VCaP (cell line): ENCODE results near the gene SDK2.

Source experiments
- H3K27ac ChIP-seq: fragments of 450-650 bp; 2 replicates; pipeline ENCODE4 v1.5.1; 2017
- TF ChIP-seq, protein P1 (sequence below): fragments of 450-650 bp; conservative IDR thresholded peaks from 2 replicates; pipeline ENCODE4 v1.5.1; 2017; ENCODE audit warnings: mild to moderate bottlenecking, moderate library complexity

Gene SDK2

DNA sequence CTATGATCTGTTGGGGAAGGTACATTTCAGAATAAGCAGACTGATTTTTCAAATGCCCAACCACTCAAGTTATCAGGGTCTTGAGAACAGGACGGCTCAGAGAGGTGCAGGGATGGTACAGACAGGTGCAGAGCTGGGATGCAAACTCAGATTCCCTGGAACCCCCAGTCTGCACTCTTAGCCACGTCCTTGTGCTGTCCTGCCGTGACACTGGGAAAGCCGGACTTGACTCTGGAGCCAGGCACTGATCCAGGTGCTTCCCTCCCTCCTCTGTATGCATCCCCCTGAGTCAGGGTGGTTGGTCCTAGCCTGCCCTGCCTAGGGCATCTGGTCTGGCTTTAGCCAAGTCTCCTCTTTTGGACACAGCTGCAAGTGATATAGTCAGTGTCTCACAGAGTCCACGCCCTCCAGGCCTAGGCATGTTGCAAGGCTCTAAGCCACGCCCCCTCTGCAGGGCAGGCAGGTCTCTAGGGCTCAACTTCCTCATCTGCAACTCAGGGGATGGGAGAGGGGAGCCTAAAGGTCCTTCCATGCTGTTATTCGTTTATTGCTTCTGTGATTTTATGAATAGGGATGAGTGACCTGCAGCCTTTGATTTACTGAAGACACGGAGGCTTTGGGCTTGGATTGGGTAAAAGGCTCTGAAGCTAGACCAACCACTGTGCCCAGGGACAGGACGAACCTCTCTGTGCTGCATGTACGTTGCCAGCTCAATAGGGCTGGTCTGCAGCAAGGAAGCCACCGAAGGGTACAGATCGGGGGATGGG, 97.3 kb downstream of the SDK2 start:
- TF ChIP-seq, protein P1, sequence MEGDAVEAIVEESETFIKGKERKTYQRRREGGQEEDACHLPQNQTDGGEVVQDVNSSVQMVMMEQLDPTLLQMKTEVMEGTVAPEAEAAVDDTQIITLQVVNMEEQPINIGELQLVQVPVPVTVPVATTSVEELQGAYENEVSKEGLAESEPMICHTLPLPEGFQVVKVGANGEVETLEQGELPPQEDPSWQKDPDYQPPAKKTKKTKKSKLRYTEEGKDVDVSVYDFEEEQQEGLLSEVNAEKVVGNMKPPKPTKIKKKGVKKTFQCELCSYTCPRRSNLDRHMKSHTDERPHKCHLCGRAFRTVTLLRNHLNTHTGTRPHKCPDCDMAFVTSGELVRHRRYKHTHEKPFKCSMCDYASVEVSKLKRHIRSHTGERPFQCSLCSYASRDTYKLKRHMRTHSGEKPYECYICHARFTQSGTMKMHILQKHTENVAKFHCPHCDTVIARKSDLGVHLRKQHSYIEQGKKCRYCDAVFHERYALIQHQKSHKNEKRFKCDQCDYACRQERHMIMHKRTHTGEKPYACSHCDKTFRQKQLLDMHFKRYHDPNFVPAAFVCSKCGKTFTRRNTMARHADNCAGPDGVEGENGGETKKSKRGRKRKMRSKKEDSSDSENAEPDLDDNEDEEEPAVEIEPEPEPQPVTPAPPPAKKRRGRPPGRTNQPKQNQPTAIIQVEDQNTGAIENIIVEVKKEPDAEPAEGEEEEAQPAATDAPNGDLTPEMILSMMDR: no peak
- H3K27ac ChIP-seq: no peak overlapping the region

DNA sequence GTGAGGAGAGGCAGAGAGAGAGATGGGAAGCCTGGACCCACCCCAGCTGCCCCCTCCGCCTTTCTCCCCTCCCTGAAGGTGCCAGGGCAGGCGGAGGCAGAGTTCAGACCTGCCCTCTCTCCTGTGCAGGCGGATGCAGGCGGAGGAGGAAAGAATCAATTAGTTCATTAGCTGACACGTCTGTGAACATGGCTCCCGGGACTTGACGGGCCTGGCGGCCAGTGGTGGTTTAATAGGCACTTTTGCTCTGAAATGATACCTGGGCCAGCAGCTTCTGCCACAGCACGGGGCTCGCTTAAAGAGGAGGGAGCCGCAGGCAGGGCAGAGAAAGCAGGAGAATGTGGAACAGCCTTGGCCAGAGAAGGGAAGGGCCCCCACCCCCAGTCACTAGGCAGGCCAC, 98.1 kb downstream of the SDK2 start:
- no peak overlapping the region for H3K27ac ChIP-seq
- TF ChIP-seq, protein P1: no peak

DNA sequence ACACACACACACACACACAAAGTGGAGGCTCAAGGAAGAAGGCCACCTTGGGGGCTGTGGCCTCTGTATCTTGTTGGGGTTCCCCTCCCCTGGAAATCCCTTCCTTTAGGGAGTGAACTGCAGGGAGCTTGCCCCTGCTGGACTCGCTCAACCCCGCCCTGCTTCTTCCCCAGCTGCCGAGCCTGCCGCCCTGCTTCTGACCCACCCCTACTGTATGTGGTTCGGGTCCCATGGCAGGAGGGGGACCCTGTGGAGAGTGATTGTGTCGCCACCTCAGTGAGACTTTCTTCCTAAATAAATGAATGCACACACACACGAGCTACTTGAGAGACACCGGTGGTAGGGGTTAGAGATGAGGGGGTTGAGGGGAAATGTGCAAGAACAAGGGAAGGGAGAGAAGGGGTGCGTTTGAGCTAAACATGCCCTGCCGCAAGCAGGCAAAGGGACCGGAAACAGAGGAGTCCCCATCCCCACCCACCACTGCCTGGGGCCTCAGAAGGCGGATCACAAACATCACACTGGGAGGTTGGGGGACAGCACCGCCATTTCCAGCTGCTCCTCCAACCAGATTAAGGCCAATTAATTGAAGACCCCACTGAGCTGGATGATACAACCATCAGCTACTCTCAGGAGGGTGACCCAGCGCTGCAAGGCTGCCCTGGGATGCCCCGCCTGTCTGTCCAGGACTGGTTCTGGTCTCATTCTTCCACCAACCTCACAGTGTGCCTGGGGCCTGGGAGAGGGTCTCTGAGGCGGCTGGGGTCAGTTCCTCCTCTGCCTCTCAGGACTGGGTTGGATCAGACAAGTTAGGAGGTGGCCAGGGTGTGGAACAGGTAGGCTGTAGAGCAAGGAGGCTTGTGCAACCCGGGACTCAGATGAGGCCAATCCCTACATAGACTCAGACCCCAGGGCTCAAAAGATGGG, 98.9 kb downstream of the SDK2 start:
- TF ChIP-seq, protein P1: no peak
- no peak overlapping the region for H3K27ac ChIP-seq

DNA sequence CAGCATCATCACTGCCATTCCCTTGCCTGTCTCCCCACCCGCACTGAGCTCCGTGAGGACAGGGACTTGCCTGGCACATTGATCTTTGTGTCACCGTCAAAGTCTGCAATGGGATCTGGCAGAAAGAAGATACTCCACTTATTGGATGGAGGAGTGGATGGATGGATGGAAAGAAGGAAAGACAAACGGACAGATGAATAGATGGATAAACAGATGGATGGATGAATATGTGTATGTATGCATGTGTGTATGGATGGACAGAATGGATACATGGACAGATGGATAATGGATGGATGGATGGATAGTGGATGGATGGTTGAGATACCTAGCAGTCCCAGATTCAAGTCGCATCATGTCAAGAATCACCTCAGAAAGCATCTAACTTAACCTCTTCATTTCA, 99.9 kb downstream of the SDK2 start:
- TF ChIP-seq, protein P1: no peak
- no peak overlapping the region for H3K27ac ChIP-seq

DNA sequence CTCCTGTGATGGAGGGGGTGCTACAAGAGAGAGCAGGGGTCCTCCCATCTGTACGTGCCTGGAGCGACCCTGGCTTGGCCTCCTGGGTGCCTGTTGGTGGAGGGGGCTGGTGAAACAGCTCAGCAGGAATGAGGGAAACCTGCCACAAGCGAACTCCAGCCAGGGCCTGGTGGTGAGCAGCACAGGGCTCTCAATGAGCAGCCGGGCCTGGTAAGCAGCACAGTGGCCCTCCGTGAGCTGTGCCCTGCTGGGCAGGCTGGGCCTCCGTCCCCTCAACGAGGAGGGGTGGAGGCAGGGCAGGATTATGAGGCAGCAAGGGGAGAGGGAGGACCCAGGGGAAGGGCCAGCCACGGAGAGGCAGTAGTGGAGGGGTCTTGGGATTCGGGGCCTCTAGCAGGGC, 101.9 kb downstream of the SDK2 start:
- TF ChIP-seq, protein P1: no peak

DNA sequence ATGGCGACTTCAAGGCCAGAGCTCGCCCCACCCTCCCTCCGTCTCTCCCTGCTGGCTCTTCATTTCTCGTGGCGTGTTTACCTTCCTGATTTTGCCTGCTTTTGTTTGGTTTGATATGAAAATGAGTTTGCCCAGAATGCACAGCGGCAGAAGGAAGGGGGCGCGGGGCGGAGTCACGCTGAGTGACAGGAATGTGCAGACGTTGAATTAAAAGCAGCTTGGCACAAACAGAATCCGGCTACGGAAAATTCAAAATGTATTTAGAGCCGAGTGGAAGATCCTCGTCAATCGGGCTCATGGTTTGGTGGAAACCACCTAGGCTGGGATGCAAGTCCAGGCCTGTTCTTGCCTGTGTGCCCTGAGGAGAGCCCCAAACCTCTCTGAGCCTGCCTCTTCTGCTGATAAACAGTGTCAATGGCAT, 102.7 kb downstream of the SDK2 start:
- no peak overlapping the region for H3K27ac ChIP-seq
- TF ChIP-seq, protein P1: no peak

More for the DNA sequence above, 101.9 kb downstream of the SDK2 start:
- H3K27ac ChIP-seq: no peak overlapping the region

DNA sequence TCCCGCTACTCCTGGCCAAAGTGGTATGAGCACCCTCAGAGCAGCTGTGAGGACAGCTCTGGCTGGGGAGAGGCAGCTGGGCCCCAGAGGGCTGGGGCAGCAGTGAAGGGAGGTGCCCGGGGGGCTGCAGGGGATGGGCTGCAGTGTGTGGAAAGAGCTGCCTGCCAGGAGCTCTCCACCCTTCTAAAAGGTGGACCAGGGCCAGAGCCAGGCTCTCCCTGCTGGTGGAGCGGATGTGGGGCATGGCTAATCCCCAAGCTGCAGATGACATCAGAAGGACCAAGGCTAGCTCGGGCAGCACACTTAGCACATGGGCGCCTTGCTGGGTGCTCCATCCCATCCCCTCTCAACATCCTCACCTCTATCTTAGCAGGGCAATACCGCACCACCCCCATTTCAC, 103.1 kb downstream of the SDK2 start:
- H3K27ac ChIP-seq: no peak overlapping the region
- TF ChIP-seq, protein P1: no peak
